ENCODE data around the gene GPR68. TPM values are rescaled to one million over a fixed set of nuclear protein-coding genes. Genes with fewer than 3 reads are reported as not detected.

The GPR68 gene
- polyA plus RNA-seq, 1 donor (not counting 4 experiments of a cell fraction or from before 2014, with no cell fraction given), result 1.2 TPM

DNA sequence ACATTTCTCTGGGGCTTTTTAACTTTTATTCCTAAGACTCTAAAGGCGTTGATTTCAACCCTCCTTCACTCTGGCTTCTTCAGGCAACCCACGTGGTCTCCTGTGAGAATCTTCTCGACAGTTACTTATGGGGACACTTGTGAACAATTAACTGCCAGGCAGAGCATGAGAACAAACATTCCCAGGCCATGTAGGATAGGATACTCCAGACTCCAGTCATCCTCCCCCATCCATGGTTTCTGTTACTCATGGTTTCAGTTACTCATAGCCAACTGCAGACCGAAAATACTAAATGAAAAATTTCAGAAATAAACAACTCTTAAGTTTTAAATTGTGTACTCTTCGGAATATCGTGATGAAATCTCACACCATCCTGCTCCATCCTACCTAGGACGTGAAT is 19.5 kb downstream of the GPR68 start:
- Histone ChIP-seq H3K9me3 (ENCODE audit: control insufficient read depth, low read depth, low read length) (no peaks in the 10 kb centered on the region), H3K4me3 (ENCODE audit: control insufficient read depth in 2 of 3, extremely low read depth in 1 of 3, insufficient read depth in 2 of 3, low read depth in 1 of 3, low read length in 3 of 3) (no peak overlapping the region), H3K4me2 (ENCODE audit: control insufficient read depth, extremely low read depth, insufficient read depth, low read depth, low read length) (no peak overlapping the region), H3K9me1 (ENCODE audit: control insufficient read depth, extremely low read depth, insufficient read depth, low read length) (no peaks in the 10 kb centered on the region), H3K36me3 (ENCODE audit: control insufficient read depth in 2 of 2, extremely low read depth in 1 of 2, insufficient read depth in 2 of 2, low read length in 2 of 2) (no peaks in the 10 kb centered on the region), H3K79me2 (ENCODE audit: control insufficient read depth, insufficient read depth, low read length) (no peaks in the 10 kb centered on the region), H2AFZ (ENCODE audit: control insufficient read depth, low read length) (no peak overlapping the region), H4K20me1 (ENCODE audit: control insufficient read depth, extremely low read depth, insufficient read depth, low read length) (no peaks in the 10 kb centered on the region), H3K4me1 (ENCODE audit: control insufficient read depth, extremely low read depth, insufficient read depth, low read length) (peaks cover 35% of the 10 kb centered on the region), H3K27ac (ENCODE audit: control insufficient read depth, insufficient read depth, low read length) (no peak overlapping the region), H3K9ac (ENCODE audit: control insufficient read depth, extremely low read depth, insufficient read depth, low read length) (no peak overlapping the region), H3K27me3 (ENCODE audit: control insufficient read depth, extremely low read depth, insufficient read depth, low read length) (no peaks in the 10 kb centered on the region)
- FAIRE-seq (no peak), DNase-seq (ENCODE audit: low read depth, low spot score) (no peak)
- TF ChIP-seq EZH2 (IDR thresholded peaks at IDR 0.05; ENCODE audit: low read length), result no peak
- TF ChIP-seq, protein P1, sequence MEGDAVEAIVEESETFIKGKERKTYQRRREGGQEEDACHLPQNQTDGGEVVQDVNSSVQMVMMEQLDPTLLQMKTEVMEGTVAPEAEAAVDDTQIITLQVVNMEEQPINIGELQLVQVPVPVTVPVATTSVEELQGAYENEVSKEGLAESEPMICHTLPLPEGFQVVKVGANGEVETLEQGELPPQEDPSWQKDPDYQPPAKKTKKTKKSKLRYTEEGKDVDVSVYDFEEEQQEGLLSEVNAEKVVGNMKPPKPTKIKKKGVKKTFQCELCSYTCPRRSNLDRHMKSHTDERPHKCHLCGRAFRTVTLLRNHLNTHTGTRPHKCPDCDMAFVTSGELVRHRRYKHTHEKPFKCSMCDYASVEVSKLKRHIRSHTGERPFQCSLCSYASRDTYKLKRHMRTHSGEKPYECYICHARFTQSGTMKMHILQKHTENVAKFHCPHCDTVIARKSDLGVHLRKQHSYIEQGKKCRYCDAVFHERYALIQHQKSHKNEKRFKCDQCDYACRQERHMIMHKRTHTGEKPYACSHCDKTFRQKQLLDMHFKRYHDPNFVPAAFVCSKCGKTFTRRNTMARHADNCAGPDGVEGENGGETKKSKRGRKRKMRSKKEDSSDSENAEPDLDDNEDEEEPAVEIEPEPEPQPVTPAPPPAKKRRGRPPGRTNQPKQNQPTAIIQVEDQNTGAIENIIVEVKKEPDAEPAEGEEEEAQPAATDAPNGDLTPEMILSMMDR (optimal IDR thresholded peaks at IDR 0.05 in 1 of 3, IDR thresholded peaks at IDR 0.05 in 1 of 3, conservative IDR thresholded peaks at IDR 0.05 in 1 of 3; ENCODE audit: extremely low read depth in 1 of 3, insufficient read depth in 2 of 3, low read length in 3 of 3), result no peak
- dilution Hi-C loops (cut with MboI; ENCODE audit: extremely low pct_ligation_motif_present, low sequenced_read_pairs), result no loop called here

DNA sequence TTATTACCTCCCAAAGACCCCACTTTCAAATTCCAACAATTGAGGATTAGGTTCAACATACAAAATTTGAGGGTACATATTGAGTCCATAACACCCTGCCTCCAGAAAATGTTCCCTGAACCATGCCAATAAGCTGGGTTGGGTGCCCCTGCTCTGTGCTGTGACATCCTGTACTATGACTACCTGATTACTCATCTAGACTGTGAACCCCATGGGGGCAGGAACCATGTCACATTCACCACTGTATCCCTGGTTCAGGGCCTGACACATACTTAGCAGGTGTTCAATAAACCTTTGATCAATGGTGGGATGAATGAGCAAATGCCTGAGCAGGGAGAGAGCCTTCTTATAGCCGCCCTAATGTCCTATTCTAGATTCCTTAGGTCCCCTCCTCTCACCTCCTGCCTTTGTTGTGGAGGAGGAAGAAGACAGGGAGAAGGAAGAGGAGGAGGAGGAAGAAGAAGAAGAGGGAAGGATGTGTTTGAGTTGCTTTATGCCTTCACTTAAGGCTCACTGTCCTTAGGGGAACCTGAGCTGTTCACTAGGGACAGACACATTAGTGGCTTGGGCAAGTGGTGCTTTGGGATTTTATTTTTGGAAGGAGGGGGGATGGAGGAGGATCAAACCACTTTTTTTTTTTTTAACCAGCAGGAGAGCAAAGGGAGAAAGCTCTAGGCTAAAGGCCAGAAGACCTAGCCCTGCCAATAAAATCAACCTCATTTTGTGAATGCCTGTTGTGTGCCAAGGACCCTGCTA is 21.3 kb downstream of the GPR68 start:
- TF ChIP-seq, protein P1 (optimal IDR thresholded peaks at IDR 0.05 in 1 of 3, IDR thresholded peaks at IDR 0.05 in 1 of 3, conservative IDR thresholded peaks at IDR 0.05 in 1 of 3; ENCODE audit: extremely low read depth in 1 of 3, insufficient read depth in 2 of 3, low read length in 3 of 3), result no peak
- no peak for TF ChIP-seq EZH2 (IDR thresholded peaks at IDR 0.05; ENCODE audit: low read length)
- H3K79me2 ChIP-seq (ENCODE audit: control insufficient read depth, insufficient read depth, low read length), result no peaks in the 10 kb centered on the region
- H3K9me3 ChIP-seq (ENCODE audit: control insufficient read depth, low read depth, low read length), result no peaks in the 10 kb centered on the region
- no peaks in the 10 kb centered on the region for H4K20me1 ChIP-seq (ENCODE audit: control insufficient read depth, extremely low read depth, insufficient read depth, low read length)
- no peak for DNase-seq (ENCODE audit: low read depth, low spot score)
- no peak overlapping the region for H3K27ac ChIP-seq (ENCODE audit: control insufficient read depth, insufficient read depth, low read length)
- H3K27me3 ChIP-seq (ENCODE audit: control insufficient read depth, extremely low read depth, insufficient read depth, low read length), result no peaks in the 10 kb centered on the region
- dilution Hi-C loops (cut with MboI; ENCODE audit: extremely low pct_ligation_motif_present, low sequenced_read_pairs), result no loop called here
- H3K4me3 ChIP-seq (ENCODE audit: control insufficient read depth in 2 of 3, extremely low read depth in 1 of 3, insufficient read depth in 2 of 3, low read depth in 1 of 3, low read length in 3 of 3), result no peak overlapping the region
- no peak overlapping the region for H3K4me2 ChIP-seq (ENCODE audit: control insufficient read depth, extremely low read depth, insufficient read depth, low read depth, low read length)
- H3K9ac ChIP-seq (ENCODE audit: control insufficient read depth, extremely low read depth, insufficient read depth, low read length), result no peak overlapping the region
- no peaks in the 10 kb centered on the region for H3K9me1 ChIP-seq (ENCODE audit: control insufficient read depth, extremely low read depth, insufficient read depth, low read length)
- no peak overlapping the region for H2AFZ ChIP-seq (ENCODE audit: control insufficient read depth, low read length)
- peaks cover 21% of the 10 kb centered on the region for H3K4me1 ChIP-seq (ENCODE audit: control insufficient read depth, extremely low read depth, insufficient read depth, low read length)
- no peaks in the 10 kb centered on the region for H3K36me3 ChIP-seq (ENCODE audit: control insufficient read depth in 2 of 2, extremely low read depth in 1 of 2, insufficient read depth in 2 of 2, low read length in 2 of 2)
- no peak for FAIRE-seq

Measured in keratinocyte (primary cell).